Cardiac atrium fibroblast (primary cell): ENCODE results near the gene CGREF1. TPM values are rescaled to one million over a fixed set of nuclear protein-coding genes. Genes with fewer than 3 reads are reported as not detected.

Source experiments
- total RNA-seq: library from RNA; depleted of rRNA; stranded (reverse); fragments of >200 nt; gene quantifications from 2 replicates; pipeline ENCODE4 v1.2.3, GENCODE V29; 2015

Gene CGREF1, protein sequence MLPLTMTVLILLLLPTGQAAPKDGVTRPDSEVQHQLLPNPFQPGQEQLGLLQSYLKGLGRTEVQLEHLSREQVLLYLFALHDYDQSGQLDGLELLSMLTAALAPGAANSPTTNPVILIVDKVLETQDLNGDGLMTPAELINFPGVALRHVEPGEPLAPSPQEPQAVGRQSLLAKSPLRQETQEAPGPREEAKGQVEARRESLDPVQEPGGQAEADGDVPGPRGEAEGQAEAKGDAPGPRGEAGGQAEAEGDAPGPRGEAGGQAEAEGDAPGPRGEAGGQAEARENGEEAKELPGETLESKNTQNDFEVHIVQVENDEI
- 11.6 and 28.2 TPM in 2 replicates for total RNA-seq

DNA sequence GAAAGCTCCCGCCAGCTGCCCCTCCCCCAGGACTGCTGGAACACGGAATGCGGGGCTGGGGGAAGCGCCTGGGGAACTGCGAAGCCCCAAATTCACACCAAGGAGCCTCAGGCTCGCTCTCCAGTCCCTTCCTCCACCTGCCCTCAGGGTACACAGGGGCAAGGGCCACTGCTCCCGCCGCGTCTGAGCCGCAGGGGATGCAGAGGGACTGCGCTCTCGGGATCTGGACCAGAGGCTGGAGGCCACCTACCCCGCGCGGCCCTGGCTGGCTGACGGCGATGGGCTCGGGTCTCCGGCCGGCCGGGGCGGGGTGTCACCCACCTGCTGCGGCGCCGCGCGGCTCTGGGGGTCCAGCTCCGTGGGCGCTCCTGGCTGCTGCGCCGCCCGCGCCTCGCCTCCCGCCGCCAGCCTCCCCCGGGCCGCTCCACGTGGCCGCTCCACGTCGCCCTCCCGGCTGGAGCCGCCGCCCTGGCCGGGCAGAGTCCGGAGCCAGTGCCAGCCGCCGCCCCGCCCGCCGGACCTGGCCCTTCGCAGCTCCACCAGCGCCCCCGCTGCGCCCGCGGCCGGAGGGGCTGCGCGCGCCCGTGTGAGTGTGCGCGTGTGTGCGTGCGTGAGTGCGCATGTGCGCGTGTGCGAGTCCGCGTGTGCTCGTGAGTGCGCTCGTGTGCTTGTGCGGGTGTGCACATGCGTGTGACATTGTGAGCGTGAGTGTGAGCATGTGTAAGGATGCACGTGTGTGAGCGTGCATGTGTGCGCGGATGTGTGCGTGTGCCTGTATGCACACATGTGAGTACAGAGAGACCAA, at the start of gene CGREF1:
CGREF1 (minus strand) TSS at position 604 of the 805 bp plus-strand sequence. CDS start 14,762 bp downstream, outside the sequence.

DNA sequence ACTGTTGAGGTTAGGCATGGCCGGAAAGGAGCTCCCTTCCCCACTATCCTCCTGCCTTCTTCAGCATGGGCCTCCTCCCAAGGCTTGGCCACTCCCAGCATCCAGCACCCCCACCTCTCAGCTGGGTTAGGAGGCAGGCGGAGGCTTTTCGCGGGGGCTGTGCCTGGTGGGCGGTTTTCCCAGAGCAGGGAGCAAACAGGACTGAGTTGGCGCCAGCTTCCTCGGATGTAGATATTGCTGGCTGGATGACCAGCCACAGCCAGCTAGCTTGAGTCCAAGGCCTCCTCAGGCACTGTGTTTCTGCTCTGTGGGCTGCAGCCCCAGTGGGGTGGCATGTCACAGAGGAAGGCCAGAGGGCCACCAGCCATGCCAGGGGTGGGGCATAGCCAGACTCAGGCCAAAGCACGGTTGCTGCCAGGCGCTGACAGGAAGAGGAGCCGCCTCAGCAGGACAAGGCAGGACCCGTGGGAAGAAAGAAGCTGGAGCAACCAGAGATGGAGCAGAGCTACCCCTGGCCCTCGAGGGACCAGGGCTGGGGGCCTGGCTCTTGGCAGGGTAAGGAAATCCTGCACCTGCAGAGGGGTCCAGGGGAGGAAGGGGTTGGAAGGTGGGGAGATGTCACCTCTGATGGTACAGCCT, 30.0 kb upstream of the CGREF1 start, which contains the start of gene TCF23:
TCF23 (plus strand) TSS at position 204 of the 639 bp plus-strand sequence; CDS start at position 334, 130 bp downstream.

DNA sequence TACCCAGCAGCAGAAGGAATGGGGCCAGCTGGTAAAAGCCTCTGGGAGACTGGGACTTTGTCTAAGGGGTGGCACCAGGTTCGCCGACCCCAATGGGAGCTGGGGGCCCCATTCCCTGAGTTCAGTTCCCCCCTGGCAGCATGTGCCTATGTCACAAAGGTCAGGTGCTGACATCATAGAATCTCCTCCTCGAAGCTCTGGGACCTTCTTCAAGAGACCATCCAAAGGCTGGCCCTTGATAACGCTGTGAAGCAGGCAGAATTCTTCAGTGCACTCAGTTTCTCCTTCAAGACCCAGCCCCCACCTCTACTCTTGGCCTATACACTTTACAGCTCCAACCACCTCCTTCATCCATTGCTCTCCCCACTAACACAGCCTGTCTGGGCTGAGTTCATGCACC, 20.4 kb upstream of the CGREF1 start, which contains the start of gene PRR30:
PRR30 (minus strand) TSS at position 101 of the 400 bp plus-strand sequence. CDS start 1,081 bp downstream, outside the sequence.

DNA sequence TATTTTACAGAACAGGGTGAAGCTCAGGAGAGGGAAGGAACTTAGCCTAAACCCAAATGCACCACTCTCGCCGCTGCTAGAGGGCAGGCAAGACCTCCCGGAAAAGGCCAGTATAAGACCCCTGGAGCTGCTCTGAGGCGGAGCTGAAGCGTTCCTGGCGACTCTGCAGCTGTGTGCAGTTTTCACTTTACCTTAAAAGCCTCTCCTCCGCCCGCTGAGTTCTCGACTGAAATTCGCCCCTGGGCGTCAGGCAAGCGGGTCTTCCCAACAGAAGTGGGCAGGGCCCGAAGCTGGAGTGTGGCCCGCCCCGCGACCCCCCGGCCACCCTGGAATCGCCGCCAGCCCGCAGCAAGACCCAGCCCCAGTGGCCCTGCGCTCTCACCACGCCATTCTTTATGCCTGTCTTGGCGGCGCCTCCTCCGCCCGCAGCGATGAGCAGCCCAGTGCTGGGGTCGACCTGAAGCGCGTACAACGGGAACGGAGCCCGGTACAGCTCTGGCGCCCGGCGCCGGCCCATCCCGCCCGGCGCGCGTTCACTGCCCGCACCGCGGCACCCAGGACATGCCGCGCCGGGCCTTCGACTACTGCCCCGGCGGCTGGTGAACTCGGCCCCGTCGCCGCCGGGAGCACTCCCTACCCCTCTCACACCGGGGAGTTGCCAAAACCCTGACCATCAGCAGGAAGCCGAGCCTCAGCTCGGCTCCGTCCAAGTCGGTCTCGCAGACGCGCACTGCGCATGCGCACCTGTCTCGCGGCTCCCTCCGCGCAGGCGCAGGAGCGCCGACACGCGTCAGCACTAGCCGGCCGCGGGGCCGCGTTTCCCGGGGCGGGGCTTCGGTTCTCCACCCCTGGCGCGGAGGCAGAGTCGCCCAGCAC, 15.2 kb upstream of the CGREF1 start, which contains the start of gene PREB:
PREB (minus strand) TSS at position 732 of the 876 bp plus-strand sequence; CDS start at position 517, 215 bp downstream.

DNA sequence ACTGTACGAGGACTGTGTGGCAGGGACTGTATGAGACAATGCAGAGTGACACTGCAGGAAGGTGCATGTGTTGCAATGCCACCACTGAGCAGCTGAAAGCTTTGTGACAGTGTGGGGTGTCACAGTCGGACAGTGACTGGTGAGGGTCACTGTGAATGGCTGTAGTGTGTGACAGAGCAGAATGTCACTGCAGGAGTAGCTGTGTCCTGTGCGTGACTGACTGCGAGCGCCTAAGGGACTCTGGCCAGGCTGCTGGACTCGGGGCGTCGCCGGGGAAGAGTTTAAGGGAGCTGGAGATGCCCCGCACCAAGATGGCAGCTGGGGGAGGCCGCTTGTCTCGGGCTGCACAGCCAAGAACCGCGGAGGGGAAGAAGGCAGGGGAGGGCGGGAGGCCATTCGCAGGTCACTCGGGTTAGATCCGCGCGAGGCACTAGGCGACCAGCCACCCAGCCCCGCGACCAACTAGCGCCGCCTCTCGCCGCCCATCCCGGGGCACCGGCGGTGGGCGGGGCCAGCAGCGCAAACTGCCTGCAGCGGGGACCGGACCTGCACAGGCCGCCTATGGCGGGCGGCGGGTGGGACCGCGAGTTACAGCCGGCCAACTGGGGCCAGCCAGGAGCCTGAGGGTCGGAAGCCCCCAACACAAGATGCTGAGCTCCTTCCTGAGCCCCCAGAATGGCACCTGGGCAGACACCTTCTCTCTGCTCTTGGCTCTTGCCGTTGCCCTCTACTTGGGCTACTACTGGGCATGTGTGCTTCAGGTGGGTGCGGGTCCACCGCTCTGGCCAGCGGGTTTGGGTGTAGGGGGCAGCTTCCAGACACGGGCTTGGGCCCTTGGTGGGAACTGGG, 4.6 kb upstream of the CGREF1 start, which contains the start of gene ABHD1:
ABHD1 (plus strand) TSS at position 514 of the 849 bp plus-strand sequence; CDS start at position 648, 134 bp downstream.

DNA sequence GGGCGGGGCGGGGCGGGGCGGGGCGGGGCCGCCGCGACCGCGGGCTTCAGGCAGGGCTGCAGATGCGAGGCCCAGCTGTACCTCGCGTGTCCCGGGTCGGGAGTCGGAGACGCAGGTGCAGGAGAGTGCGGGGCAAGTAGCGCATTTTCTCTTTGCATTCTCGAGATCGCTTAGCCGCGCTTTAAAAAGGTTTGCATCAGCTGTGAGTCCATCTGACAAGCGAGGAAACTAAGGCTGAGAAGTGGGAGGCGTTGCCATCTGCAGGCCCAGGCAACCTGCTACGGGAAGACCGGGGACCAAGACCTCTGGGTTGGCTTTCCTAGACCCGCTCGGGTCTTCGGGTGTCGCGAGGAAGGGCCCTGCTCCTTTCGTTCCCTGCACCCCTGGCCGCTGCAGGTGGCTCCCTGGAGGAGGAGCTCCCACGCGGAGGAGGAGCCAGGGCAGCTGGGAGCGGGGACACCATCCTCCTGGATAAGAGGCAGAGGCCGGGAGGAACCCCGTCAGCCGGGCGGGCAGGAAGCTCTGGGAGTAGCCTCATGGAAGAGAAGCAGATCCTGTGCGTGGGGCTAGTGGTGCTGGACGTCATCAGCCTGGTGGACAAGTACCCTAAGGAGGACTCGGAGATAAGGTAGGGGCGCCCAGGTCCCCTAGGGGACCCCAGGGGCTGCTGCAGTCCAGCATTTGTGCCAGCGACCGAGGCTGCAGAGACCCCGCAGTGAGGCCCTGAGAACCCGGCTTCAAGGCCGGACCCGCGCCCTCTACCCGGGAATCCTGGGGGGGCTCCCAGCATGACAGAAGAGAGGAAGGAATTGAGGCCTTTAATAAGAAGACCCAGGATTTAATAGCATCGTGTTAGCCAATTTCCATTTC, 32.0 kb downstream of the CGREF1 start, which contains the start of gene KHK:
KHK (plus strand) TSS at position 49 of the 870 bp plus-strand sequence; CDS start at position 537, 488 bp downstream.

DNA sequence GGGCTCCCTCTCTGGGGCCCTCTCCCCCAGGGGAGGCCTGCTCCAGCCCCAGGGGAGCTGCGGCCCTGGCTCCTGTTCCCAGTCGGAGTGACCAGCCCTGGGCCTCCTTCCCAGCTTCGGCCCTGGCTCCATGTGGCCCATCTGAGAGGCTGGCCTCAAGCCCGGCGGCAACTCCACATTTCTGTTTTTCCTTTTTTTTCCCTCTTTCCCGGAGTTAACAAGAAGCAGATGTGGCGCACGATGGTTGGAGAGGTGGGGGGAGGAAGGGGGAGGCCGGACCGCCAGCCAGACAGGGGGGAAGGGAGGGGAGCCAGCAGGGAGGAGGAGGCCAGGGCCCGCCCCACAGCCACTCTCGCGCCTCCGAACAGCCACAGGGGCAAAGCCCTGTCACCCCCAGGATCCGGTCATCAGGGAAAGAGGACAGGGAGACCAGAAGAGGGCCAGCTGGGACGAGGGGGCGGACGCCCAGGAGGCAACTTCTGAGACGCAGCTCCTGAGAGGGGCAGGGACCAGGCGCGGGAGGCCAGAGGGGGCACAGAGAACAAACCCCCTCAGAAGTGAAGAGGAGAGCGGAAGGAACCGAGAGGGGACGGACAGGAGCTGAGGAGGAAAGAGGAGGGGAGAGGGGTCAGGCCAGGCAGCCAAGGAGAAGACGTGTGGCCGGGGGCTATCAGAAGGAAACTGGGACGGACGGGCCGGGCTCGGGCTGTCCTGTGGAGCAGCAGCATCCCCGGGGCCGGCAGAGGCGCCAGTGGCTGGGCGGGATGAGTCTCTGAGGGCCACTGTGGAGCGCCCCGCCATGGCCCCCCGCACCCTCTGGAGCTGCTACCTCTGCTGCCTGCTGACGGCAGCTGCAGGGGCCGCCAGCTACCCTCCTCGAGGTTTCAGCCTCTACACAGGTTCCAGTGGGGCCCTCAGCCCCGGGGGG, 40.4 kb downstream of the CGREF1 start, which contains the start of gene EMILIN1:
EMILIN1 (plus strand) TSS at position 349 of the 928 bp plus-strand sequence; CDS start at position 800, 451 bp downstream.

DNA sequence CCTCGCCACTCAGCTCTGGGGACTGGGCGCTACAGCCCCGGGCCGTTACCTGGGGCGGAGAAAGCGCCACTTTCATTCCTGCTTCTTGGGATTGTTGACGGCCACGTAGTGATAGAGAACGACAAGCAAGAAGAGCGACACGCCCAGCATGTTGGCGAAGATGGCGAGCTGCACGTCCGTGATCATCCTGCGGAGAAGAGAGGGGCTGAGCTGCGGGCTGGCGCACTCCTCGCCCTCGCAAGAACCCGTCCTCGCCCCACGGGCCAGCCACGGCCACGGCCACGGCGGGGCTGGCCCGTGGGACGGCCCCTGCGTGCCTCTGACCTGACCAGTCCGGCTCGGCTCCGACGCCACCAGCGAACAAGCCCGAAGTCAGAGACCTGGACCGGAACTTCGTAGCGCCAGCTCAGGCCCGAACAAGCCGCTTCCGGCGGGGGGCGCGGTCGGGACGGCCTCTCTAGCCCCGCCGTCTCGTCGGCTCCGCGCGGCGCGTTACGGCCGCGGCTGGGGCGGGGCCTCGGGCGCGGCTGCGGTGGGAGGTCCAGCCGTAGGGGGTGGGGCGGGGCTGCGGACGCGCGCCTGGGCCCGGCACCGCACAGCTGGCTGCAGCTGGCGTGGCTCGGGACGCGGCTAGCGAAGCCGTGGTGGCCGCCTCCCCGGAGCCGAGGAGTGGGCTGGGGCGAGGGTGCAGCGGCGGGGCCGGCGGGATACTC, 47.5 kb downstream of the CGREF1 start, which contains the start of gene OST4:
OST4 (minus strand) TSS at position 378 of the 713 bp plus-strand sequence.

DNA sequence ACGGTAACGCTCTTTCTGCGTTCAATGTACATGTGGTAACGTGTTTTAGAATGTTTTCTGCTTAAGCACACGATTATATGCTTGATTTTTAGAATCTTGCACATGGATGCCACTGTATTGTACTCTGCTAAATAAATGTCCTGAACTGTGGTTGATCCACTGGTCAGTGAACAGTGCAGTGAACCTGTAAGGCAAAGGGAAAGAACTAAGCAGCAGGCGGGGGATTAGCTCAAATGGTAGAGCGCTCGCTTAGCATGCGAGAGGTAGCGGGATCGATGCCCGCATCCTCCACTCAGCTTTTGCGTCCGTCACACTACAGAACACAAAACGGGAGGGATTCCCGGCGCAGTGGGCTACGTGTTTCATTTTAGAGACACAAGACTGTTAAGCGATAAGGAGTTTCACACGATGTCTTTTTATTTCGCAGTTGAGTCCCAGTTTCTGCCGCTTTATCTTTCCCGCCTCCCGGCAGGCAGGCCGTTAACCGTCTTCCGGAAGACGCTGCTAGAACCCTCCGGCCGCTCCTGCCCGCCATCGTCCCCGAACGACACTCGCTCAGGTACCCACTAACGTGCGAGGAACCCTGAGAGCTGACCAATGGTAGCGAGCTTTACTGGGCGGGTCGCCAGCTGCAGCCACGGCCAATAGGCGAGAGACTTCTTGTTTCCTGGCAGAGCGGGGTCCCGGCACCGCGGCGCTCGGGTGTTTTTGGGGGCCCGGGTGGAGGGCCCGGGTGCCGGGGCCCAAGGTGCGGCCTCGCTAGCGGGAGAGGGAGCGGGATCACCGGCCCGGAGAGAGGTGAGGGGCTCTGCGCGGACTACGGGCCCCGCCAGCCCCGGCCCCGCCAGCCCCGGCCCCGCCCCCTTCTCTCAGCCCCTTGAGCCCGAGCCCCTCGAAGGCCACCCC, 67.7 kb downstream of the CGREF1 start, which contains the start of gene AGBL5:
AGBL5 (plus strand) TSS at position 673 of the 906 bp plus-strand sequence. CDS start 1,291 bp downstream, outside the sequence.

Other genes starting within 250 kb of the CGREF1 start
- 3.1 and 6.0 TPM in 2 replicates for gene MAPRE3, start 148.5 kb downstream of the CGREF1 start, total RNA-seq
- gene TMEM214, start 86.2 kb downstream of the CGREF1 start, total RNA-seq = 43.7 and 46.0 TPM in 2 replicates
- 12.6 and 14.9 TPM in 2 replicates for gene AGBL5, start 67.5 kb downstream of the CGREF1 start, total RNA-seq
- gene OST4, start 47.5 kb downstream of the CGREF1 start, total RNA-seq = 558 and 652 TPM in 2 replicates
- 273 and 388 TPM in 2 replicates for gene EMILIN1, start 40.5 kb downstream of the CGREF1 start, total RNA-seq
- gene KHK, start 32.4 kb downstream of the CGREF1 start, total RNA-seq = 1.3 TPM in 1 of 2 replicates, not detected in the other
- gene ABHD1, start 4.7 kb upstream of the CGREF1 start, total RNA-seq = not detected in 2 replicates
- 65.2 and 72.1 TPM in 2 replicates for gene PREB, start 15.5 kb upstream of the CGREF1 start, total RNA-seq
- not detected in 2 replicates for gene PRR30, start 20.3 kb upstream of the CGREF1 start, total RNA-seq
- under 0.01 TPM in 1 of 2 replicates, not detected in the other for gene TCF23, start 29.9 kb upstream of the CGREF1 start, total RNA-seq
- gene ATRAID, start 92.9 kb upstream of the CGREF1 start, total RNA-seq = 148 and 204 TPM in 2 replicates
- gene SLC5A6, start 93.1 kb upstream of the CGREF1 start, total RNA-seq = 7.6 and 13.0 TPM in 2 replicates
- 22.9 and 29.3 TPM in 2 replicates for gene CAD, start 98.2 kb upstream of the CGREF1 start, total RNA-seq
- gene SLC30A3, start 143.9 kb upstream of the CGREF1 start, total RNA-seq = not detected in 2 replicates
- gene DNAJC5G, start 156.3 kb upstream of the CGREF1 start, total RNA-seq = not detected in 2 replicates
- not detected in 2 replicates for gene TRIM54, start 163.3 kb upstream of the CGREF1 start, total RNA-seq
- gene UCN, start 189.3 kb upstream of the CGREF1 start, total RNA-seq = 1.3 and 4.5 TPM in 2 replicates
- 69.1 and 102 TPM in 2 replicates for gene MPV17, start 204.0 kb upstream of the CGREF1 start, total RNA-seq
- 31.6 and 44.4 TPM in 2 replicates for gene GTF3C2, start 237.6 kb upstream of the CGREF1 start, total RNA-seq